HEK293 (cell line): Measurements from ENCODE around the gene RHOT1.

Source experiments
- CTCF ChIA-PET: fragments of 350-600 bp; formaldehyde crosslinking; extraction: SDS; loops from one replicate; lab custom pipeline; 2021; ENCODE audit warnings: antibody characterized with exemption; lab: Yijun Ruan, JAX
- POLR2A ChIA-PET: fragments of 300-600 bp; formaldehyde crosslinking; extraction: SDS; loops from one replicate; lab custom pipeline; 2020; ENCODE audit warnings: antibody characterized with exemption, inconsistent platforms; lab: Yijun Ruan, JAX
- H3K27ac ChIP-seq: fragments of 200-500 bp; sonication (Bioruptor generic); 2 replicates; pipeline ENCODE4 v1.5.1; 2014; ENCODE audit warnings: low read depth, low read length, control low read depth, inconsistent platforms; ENCODE audit errors: extremely low read depth
- H3K36me3 ChIP-seq, 2 experiments: fragments of 200-500 bp in 1 of 2; sonication (Bioruptor generic) in 1 of 2; 1 replicate in 1 of 2; 2 replicates in 1 of 2; pipeline ENCODE4 v1.5.1; 2014 to 2017; ENCODE audit warnings: inconsistent platforms in 2 of 2, low read length in 2 of 2; ENCODE audit not compliant: control insufficient read depth in 2 of 2, insufficient read depth in 1 of 2
- H3K4me1 ChIP-seq: fragments of 200-500 bp; sonication (Bioruptor generic); 2 replicates; pipeline ENCODE4 v1.5.1; 2014; ENCODE audit warnings: mild to moderate bottlenecking, low read length, inconsistent platforms; ENCODE audit not compliant: control insufficient read depth, insufficient read depth
- H3K4me3 ChIP-seq: 2 replicates; pipeline ENCODE4 v1.5.1; 2011; ENCODE audit warnings: low read depth, mild to moderate bottlenecking, control low read depth, low read length, moderate library complexity
- H3K9me3 ChIP-seq: fragments of 200-500 bp; sonication (Bioruptor generic); 2 replicates; pipeline ENCODE4 v1.5.1; 2014; ENCODE audit warnings: low read depth, low read length, inconsistent platforms; ENCODE audit not compliant: control insufficient read depth, insufficient read depth
- BCL11B ChIP-seq: fragments of 450-650 bp; formaldehyde crosslinking; IDR thresholded peaks from 2 replicates; pipeline ENCODE4 v1.5.1; 2016; ENCODE audit warnings: low read depth, missing biosample characterization, missing genetic modification characterization
- FEZF1 ChIP-seq: fragments of 450-650 bp; formaldehyde crosslinking; IDR thresholded peaks from 2 replicates; pipeline ENCODE4 v1.5.1; 2016; ENCODE audit warnings: missing biosample characterization, missing genetic modification characterization
- KLF10 ChIP-seq: fragments of 450-650 bp; IDR thresholded peaks from 2 replicates; pipeline ENCODE4 v1.5.1; 2018; ENCODE audit warnings: missing biosample characterization, mild to moderate bottlenecking, missing genetic modification characterization
- KLF16 ChIP-seq: fragments of 450-650 bp; formaldehyde crosslinking; IDR thresholded peaks from 2 replicates; pipeline ENCODE4 v1.5.1; 2017; ENCODE audit warnings: missing biosample characterization, missing genetic modification characterization
- YY1 ChIP-seq: fragments of 450-650 bp; formaldehyde crosslinking; IDR thresholded peaks from 2 replicates; pipeline ENCODE4 v1.5.1; 2018; ENCODE audit warnings: missing biosample characterization, missing genetic modification characterization
- ZNF155 ChIP-seq: fragments of 450-650 bp; formaldehyde crosslinking; IDR thresholded peaks from 2 replicates; pipeline ENCODE4 v1.5.1; 2016; ENCODE audit warnings: missing biosample characterization, missing genetic modification characterization
- ZNF202 ChIP-seq: fragments of 450-650 bp; formaldehyde crosslinking; IDR thresholded peaks from 2 replicates; pipeline ENCODE4 v1.5.1; 2016; ENCODE audit warnings: missing biosample characterization, missing genetic modification characterization, borderline replicate concordance
- ZNF239 ChIP-seq: fragments of 450-650 bp; formaldehyde crosslinking; IDR thresholded peaks from 2 replicates; pipeline ENCODE4 v1.5.1; 2016; ENCODE audit warnings: missing biosample characterization, missing genetic modification characterization
- ZNF292 ChIP-seq: fragments of 450-650 bp; formaldehyde crosslinking; IDR thresholded peaks from 2 replicates; pipeline ENCODE4 v1.5.1; 2016; ENCODE audit warnings: low read depth, missing biosample characterization, missing genetic modification characterization, borderline replicate concordance
- ZNF335 ChIP-seq: fragments of 450-650 bp; formaldehyde crosslinking; conservative IDR thresholded peaks from 2 replicates; pipeline ENCODE4 v1.5.1; 2016; ENCODE audit warnings: missing biosample characterization, missing genetic modification characterization
- ZNF423 ChIP-seq: fragments of 450-650 bp; formaldehyde crosslinking; IDR thresholded peaks from 2 replicates; pipeline ENCODE4 v1.5.1; 2016; ENCODE audit warnings: missing biosample characterization, missing genetic modification characterization
- ZNF626 ChIP-seq: fragments of 450-650 bp; sonication (Bioruptor Pico); formaldehyde crosslinking; IDR thresholded peaks from 2 replicates; pipeline ENCODE4 v1.5.1; 2018; ENCODE audit warnings: missing biosample characterization, missing genetic modification characterization, inconsistent platforms
- ZNF76 ChIP-seq: fragments of 450-650 bp; formaldehyde crosslinking; IDR thresholded peaks from 2 replicates; pipeline ENCODE4; 2016; ENCODE audit warnings: low read depth, missing biosample characterization, missing genetic modification characterization, borderline replicate concordance
- ZNF768 ChIP-seq: fragments of 450-650 bp; formaldehyde crosslinking; IDR thresholded peaks from 2 replicates; pipeline ENCODE4 v1.5.1; 2018; ENCODE audit warnings: missing biosample characterization, mild to moderate bottlenecking, missing genetic modification characterization
- ZSCAN30 ChIP-seq: fragments of 450-650 bp; IDR thresholded peaks from 2 replicates; pipeline ENCODE4 v1.5.1; 2018; ENCODE audit warnings: missing biosample characterization, mild to moderate bottlenecking, missing genetic modification characterization, moderate library complexity
- TF ChIP-seq, protein P1 (sequence below): fragments of 450-650 bp; formaldehyde crosslinking; IDR thresholded peaks from 2 replicates; pipeline ENCODE4 v1.5.1; 2016; ENCODE audit warnings: missing biosample characterization, missing genetic modification characterization, low read depth
- TF ChIP-seq, protein P2 (sequence below): fragments of 450-650 bp; formaldehyde crosslinking; optimal IDR thresholded peaks from 2 replicates; pipeline ENCODE3; 2016; ENCODE audit warnings: missing biosample characterization, mild to moderate bottlenecking, missing genetic modification characterization
- TF ChIP-seq, protein P3 (sequence below): fragments of 450-650 bp; formaldehyde crosslinking; IDR thresholded peaks from 2 replicates; pipeline ENCODE4 v1.5.0; 2017; ENCODE audit warnings: missing biosample characterization, missing genetic modification characterization, borderline replicate concordance
- TF ChIP-seq, protein P4 (sequence below): fragments of 450-650 bp; formaldehyde crosslinking; IDR thresholded peaks from 2 replicates; pipeline ENCODE4 v1.5.1; 2016; ENCODE audit warnings: missing biosample characterization, missing genetic modification characterization
- TF ChIP-seq, protein P5 (sequence below): fragments of 450-650 bp; formaldehyde crosslinking; IDR thresholded peaks from 2 replicates; pipeline ENCODE4 v1.5.1; 2016; ENCODE audit warnings: missing biosample characterization, missing genetic modification characterization
- TF ChIP-seq, protein P6 (sequence below): fragments of 450-650 bp; formaldehyde crosslinking; IDR thresholded peaks from 2 replicates; pipeline ENCODE4 v1.5.1; 2017; ENCODE audit warnings: missing biosample characterization, missing genetic modification characterization

Gene RHOT1

DNA sequence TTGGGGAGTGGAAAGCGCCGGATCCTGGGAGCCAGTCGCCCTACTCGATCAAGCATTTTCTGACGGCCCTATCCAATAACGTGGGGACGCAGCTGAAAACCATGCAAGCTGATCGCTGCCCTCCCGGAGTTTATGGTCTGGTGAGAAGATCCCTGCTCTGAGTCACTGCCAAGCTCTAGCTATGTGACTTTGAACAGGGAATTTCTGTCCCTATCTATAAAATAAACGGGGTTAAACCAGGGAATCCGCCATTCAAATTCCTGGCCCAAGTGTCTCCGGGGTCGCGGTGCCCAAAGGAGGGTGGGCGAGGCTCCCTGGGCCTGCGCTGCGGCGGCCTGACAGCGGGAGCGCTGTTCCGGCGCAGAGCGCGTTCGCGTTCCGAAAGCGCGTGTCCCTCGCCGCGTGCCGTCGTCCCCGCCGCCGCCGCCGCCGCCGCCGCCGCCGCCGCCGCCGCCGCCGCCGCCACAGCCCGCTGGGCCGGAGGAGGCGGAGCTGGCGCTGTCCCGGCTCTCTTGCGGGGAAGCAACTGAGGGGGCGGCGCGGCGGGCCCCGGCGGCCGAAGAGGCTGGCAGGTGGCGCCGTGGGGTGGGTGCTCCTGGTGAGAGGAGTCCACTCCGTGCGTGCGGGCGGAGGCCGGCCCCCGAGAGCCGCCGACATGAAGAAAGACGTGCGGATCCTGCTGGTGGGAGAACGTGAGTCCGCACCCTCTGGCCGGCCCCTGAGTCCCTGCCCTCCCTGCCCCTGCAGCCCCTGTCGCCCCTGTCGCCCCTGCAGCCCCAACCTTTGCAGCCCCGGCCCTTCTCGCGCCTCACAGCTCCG is at the start of gene RHOT1:
TSS of gene RHOT1 (plus strand) at position 465 of the 819 bp plus-strand sequence. CDS start at position 656, 191 bp downstream.
- peak within 1 kb of the TSS; percentile 98 for H3K4me3 ChIP-seq
- H3K9me3 ChIP-seq = no peaks in the 10 kb centered on the region
- H3K36me3 ChIP-seq = peaks cover 4 to 7% of the 10 kb centered on the region in 2 experiments; a peak in 2 of 3 replicates
- peaks cover 5% of the 10 kb centered on the region; the same call in 1 of the 2 replicates for H3K4me1 ChIP-seq
- peak within 1 kb of the TSS; percentile 96 for H3K27ac ChIP-seq
- ChIA-PET POLR2A (interaction anchor here (0.5 to 2.1 kb wide), 8 partner anchors 9 to 394 kb away, joined by 3 to 8 read pairs (median 4); no protein-coding TSS in a partner anchor), CTCF (interaction anchor here (0.6 to 8.3 kb wide), 11 partner anchors 8 to 274 kb away, joined by 3 to 68 read pairs (median 3); no protein-coding TSS in a partner anchor)
- peak; percentile 37; the same call in 1 of the 2 replicates for TF ChIP-seq KLF16 (tag by site-specific recombination)
- no peak for TF ChIP-seq ZNF292 (tag by site-specific recombination)
- no peak for TF ChIP-seq ZNF239 (tag by site-specific recombination)
- TF ChIP-seq, protein P1, sequence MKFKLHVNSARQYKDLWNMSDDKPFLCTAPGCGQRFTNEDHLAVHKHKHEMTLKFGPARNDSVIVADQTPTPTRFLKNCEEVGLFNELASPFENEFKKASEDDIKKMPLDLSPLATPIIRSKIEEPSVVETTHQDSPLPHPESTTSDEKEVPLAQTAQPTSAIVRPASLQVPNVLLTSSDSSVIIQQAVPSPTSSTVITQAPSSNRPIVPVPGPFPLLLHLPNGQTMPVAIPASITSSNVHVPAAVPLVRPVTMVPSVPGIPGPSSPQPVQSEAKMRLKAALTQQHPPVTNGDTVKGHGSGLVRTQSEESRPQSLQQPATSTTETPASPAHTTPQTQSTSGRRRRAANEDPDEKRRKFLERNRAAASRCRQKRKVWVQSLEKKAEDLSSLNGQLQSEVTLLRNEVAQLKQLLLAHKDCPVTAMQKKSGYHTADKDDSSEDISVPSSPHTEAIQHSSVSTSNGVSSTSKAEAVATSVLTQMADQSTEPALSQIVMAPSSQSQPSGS (tag by site-specific recombination) = no peak
- no peak for TF ChIP-seq KLF10
- TF ChIP-seq YY1 (tag by site-specific recombination) = peak; percentile 61; the same call in 1 of the 2 replicates
- TF ChIP-seq, protein P2, sequence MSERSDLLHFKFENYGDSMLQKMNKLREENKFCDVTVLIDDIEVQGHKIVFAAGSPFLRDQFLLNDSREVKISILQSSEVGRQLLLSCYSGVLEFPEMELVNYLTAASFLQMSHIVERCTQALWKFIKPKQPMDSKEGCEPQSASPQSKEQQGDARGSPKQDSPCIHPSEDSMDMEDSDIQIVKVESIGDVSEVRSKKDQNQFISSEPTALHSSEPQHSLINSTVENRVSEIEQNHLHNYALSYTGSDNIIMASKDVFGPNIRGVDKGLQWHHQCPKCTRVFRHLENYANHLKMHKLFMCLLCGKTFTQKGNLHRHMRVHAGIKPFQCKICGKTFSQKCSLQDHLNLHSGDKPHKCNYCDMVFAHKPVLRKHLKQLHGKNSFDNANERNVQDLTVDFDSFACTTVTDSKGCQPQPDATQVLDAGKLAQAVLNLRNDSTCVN (tag by site-specific recombination) = peak; percentile 77
- no peak for TF ChIP-seq ZNF202 (tag by site-specific recombination)
- TF ChIP-seq ZNF768 (tag by site-specific recombination) = no peak
- TF ChIP-seq BCL11B (tag by site-specific recombination) = peak; percentile 29; the same call in 1 of the 2 replicates
- TF ChIP-seq, protein P3, sequence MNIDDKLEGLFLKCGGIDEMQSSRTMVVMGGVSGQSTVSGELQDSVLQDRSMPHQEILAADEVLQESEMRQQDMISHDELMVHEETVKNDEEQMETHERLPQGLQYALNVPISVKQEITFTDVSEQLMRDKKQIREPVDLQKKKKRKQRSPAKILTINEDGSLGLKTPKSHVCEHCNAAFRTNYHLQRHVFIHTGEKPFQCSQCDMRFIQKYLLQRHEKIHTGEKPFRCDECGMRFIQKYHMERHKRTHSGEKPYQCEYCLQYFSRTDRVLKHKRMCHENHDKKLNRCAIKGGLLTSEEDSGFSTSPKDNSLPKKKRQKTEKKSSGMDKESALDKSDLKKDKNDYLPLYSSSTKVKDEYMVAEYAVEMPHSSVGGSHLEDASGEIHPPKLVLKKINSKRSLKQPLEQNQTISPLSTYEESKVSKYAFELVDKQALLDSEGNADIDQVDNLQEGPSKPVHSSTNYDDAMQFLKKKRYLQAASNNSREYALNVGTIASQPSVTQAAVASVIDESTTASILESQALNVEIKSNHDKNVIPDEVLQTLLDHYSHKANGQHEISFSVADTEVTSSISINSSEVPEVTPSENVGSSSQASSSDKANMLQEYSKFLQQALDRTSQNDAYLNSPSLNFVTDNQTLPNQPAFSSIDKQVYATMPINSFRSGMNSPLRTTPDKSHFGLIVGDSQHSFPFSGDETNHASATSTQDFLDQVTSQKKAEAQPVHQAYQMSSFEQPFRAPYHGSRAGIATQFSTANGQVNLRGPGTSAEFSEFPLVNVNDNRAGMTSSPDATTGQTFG (tag by site-specific recombination) = no peak
- no peak for TF ChIP-seq ZNF155
- TF ChIP-seq, protein P4, sequence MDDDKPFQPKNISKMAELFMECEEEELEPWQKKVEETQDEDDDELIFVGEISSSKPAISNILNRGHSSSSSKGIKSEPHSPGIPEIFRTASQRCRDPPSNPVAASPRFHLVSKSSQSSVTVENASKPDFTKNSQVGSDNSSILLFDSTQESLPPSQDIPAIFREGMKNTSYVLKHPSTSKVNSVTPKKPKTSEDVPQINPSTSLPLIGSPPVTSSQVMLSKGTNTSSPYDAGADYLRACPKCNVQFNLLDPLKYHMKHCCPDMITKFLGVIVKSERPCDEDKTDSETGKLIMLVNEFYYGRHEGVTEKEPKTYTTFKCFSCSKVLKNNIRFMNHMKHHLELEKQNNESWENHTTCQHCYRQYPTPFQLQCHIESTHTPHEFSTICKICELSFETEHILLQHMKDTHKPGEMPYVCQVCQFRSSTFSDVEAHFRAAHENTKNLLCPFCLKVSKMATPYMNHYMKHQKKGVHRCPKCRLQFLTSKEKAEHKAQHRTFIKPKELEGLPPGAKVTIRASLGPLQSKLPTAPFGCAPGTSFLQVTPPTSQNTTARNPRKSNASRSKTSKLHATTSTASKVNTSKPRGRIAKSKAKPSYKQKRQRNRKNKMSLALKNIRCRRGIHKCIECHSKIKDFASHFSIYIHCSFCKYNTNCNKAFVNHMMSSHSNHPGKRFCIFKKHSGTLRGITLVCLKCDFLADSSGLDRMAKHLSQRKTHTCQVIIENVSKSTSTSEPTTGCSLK (tag by site-specific recombination) = no peak
- TF ChIP-seq ZSCAN30 = 0 out of 2 replicates have a peak, but pooled peaks have one; percentile 26
- peak; percentile 54; the same call in 1 of the 2 replicates for TF ChIP-seq ZNF335 (tag by site-specific recombination)
- TF ChIP-seq, protein P5, sequence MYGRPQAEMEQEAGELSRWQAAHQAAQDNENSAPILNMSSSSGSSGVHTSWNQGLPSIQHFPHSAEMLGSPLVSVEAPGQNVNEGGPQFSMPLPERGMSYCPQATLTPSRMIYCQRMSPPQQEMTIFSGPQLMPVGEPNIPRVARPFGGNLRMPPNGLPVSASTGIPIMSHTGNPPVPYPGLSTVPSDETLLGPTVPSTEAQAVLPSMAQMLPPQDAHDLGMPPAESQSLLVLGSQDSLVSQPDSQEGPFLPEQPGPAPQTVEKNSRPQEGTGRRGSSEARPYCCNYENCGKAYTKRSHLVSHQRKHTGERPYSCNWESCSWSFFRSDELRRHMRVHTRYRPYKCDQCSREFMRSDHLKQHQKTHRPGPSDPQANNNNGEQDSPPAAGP (tag by site-specific recombination) = no peak; the same call in 1 of the 2 replicates
- no peak for TF ChIP-seq ZNF626 (tag by site-specific recombination)
- no peak for TF ChIP-seq FEZF1 (tag by site-specific recombination)
- TF ChIP-seq, protein P6, sequence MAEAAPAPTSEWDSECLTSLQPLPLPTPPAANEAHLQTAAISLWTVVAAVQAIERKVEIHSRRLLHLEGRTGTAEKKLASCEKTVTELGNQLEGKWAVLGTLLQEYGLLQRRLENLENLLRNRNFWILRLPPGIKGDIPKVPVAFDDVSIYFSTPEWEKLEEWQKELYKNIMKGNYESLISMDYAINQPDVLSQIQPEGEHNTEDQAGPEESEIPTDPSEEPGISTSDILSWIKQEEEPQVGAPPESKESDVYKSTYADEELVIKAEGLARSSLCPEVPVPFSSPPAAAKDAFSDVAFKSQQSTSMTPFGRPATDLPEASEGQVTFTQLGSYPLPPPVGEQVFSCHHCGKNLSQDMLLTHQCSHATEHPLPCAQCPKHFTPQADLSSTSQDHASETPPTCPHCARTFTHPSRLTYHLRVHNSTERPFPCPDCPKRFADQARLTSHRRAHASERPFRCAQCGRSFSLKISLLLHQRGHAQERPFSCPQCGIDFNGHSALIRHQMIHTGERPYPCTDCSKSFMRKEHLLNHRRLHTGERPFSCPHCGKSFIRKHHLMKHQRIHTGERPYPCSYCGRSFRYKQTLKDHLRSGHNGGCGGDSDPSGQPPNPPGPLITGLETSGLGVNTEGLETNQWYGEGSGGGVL (tag by site-specific recombination) = 0 out of 2 replicates have a peak, but pooled peaks have one; percentile 27
- TF ChIP-seq ZNF423 (tag by site-specific recombination) = peak; percentile 77
- no peak for TF ChIP-seq ZNF76 (tag by site-specific recombination)
